ENCODE results near the gene SLC31A1. TPM values are rescaled to one million over a fixed set of nuclear protein-coding genes. Genes with fewer than 3 reads are reported as not detected.

Gene SLC31A1
- total RNA-seq, 2 donors from 2014 or later = 11.0 to 11.5 TPM

DNA sequence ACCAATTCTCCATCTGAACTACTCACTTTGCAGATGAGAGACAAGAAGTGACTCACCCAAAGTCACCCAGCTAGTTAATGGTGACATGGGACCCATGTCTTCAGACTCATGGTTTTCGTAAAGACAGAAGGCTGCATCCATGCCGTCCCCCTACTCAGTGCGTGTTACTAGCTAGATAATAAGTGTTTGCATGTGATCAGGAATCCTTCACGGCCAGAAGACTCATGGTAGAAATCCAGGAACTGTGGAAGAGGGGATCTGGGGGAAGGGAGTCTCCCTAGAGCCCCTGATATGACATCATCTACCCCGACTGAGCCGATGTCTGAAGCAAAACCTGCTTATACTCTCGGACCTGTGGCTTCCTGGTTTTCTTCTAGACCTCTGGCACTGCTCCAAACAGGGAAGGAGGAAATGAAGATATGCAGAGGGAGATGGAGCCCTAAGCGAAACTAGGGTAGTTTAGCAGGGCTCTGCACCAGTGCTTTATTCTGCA, 78.5 kb downstream of the SLC31A1 start:
- Histone ChIP-seq H3K36me3 (no peaks in the 10 kb centered on the region), H3K27ac (no peak overlapping the region), H3K9me3 (no peaks in the 10 kb centered on the region), H3K4me3 (no peak overlapping the region), H3K4me1 (ENCODE audit: control insufficient read depth in 1 of 2, low read depth in 2 of 2) (no peaks in the 10 kb centered on the region), H3K27me3 (replicated peaks; ENCODE audit: insufficient read depth) (no peaks in the 10 kb centered on the region)
- DNase-seq (ENCODE audit: low spot score) = no peak
- no peak for ATAC-seq (ENCODE audit: insufficient number of reproducible peaks, low FRiP score, low read depth)
- TF ChIP-seq, protein P1, sequence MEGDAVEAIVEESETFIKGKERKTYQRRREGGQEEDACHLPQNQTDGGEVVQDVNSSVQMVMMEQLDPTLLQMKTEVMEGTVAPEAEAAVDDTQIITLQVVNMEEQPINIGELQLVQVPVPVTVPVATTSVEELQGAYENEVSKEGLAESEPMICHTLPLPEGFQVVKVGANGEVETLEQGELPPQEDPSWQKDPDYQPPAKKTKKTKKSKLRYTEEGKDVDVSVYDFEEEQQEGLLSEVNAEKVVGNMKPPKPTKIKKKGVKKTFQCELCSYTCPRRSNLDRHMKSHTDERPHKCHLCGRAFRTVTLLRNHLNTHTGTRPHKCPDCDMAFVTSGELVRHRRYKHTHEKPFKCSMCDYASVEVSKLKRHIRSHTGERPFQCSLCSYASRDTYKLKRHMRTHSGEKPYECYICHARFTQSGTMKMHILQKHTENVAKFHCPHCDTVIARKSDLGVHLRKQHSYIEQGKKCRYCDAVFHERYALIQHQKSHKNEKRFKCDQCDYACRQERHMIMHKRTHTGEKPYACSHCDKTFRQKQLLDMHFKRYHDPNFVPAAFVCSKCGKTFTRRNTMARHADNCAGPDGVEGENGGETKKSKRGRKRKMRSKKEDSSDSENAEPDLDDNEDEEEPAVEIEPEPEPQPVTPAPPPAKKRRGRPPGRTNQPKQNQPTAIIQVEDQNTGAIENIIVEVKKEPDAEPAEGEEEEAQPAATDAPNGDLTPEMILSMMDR (IDR thresholded peaks at IDR 0.05) = no peak

DNA sequence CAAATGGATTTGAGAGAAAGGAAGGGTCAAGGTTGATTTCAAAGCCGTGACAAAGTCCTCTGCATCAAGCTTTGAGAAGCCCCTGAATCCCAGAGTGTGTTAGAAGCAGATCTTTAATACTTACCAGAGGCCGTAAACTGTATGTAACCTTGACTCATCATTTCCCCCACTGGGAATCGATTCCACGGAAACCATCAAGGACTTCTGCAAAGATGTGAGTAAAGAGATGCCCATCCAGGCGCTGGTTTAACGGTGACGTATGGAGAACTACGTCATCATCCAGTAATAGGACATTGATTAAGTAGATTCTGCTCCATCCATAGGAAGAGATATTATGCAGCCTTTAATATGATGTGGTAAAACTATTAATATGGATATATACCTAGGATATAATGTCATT, 80.2 kb downstream of the SLC31A1 start:
- ATAC-seq (ENCODE audit: insufficient number of reproducible peaks, low FRiP score, low read depth) = no peak
- H3K27me3 ChIP-seq (replicated peaks; ENCODE audit: insufficient read depth) = no peaks in the 10 kb centered on the region
- H3K9me3 ChIP-seq = no peaks in the 10 kb centered on the region
- no peaks in the 10 kb centered on the region for H3K4me1 ChIP-seq (ENCODE audit: control insufficient read depth in 1 of 2, low read depth in 2 of 2)
- no peaks in the 10 kb centered on the region for H3K36me3 ChIP-seq
- no peak overlapping the region for H3K27ac ChIP-seq
- DNase-seq (ENCODE audit: low spot score) = no peak
- no peak overlapping the region for H3K4me3 ChIP-seq
- TF ChIP-seq, protein P1 (IDR thresholded peaks at IDR 0.05) = no peak

- no peak within 1 kb of the TSS for H3K4me3 ChIP-seq
- TF ChIP-seq, protein P1 (IDR thresholded peaks at IDR 0.05) = no peak
- H3K36me3 ChIP-seq = no peaks in the 10 kb centered on the region
- no peak for ATAC-seq (ENCODE audit: insufficient number of reproducible peaks, low FRiP score, low read depth)
- no peak within 1 kb of the TSS for H3K27ac ChIP-seq
- H3K9me3 ChIP-seq = no peaks in the 10 kb centered on the region
- no peak for DNase-seq (ENCODE audit: low spot score)
- no peaks in the 10 kb centered on the region for H3K27me3 ChIP-seq (replicated peaks; ENCODE audit: insufficient read depth)
- H3K4me1 ChIP-seq (ENCODE audit: control insufficient read depth in 1 of 2, low read depth in 2 of 2) = no peaks in the 10 kb centered on the region
Observed at GRCh38 chr9:113302792-113303418, 81.6 kb downstream of the SLC31A1 start, which contains the start of gene RNF183. Gene RNF183, minus strand, starts transcription at chr9:113303376. Its CDS starts 5,192 bp downstream, at chr9:113298184.

GRCh38 chr9:113306566-113306965, 85.2 kb downstream of the SLC31A1 start:
- ATAC-seq (ENCODE audit: insufficient number of reproducible peaks, low FRiP score, low read depth) = no peak

GRCh38 chr9:113307396-113307975, 86.1 kb downstream of the SLC31A1 start:
- no peak overlapping the region for H3K4me3 ChIP-seq
- H3K4me1 ChIP-seq (ENCODE audit: control insufficient read depth in 1 of 2, low read depth in 2 of 2) = no peaks in the 10 kb centered on the region
- DNase-seq (ENCODE audit: low spot score) (no peak), ATAC-seq (ENCODE audit: insufficient number of reproducible peaks, low FRiP score, low read depth) (no peak)
- H3K27me3 ChIP-seq (replicated peaks; ENCODE audit: insufficient read depth) = no peaks in the 10 kb centered on the region
- no peaks in the 10 kb centered on the region for H3K36me3 ChIP-seq
- no peaks in the 10 kb centered on the region for H3K9me3 ChIP-seq
- TF ChIP-seq, protein P1 (IDR thresholded peaks at IDR 0.05) = no peak
- no peak overlapping the region for H3K27ac ChIP-seq

More at GRCh38 chr9:113306566-113306965, 85.2 kb downstream of the SLC31A1 start:
- DNase-seq (ENCODE audit: low spot score) = no peak
- Histone ChIP-seq H3K9me3 (no peaks in the 10 kb centered on the region), H3K27ac (no peak overlapping the region), H3K4me1 (ENCODE audit: control insufficient read depth in 1 of 2, low read depth in 2 of 2) (no peaks in the 10 kb centered on the region), H3K27me3 (replicated peaks; ENCODE audit: insufficient read depth) (no peaks in the 10 kb centered on the region), H3K4me3 (no peak overlapping the region), H3K36me3 (no peaks in the 10 kb centered on the region)
- TF ChIP-seq, protein P1 (IDR thresholded peaks at IDR 0.05) = no peak

All from thoracic aorta (tissue), 2 donors.